Cardiac fibroblast (primary cell): ENCODE measurements around the gene CEP350.
A peak's percentile ranks its signal among the peaks of the same experiment; 100 is the strongest.

ENCODE experiments used
- DNase-seq, 2 donors: peaks; one replicate each; pipeline versions ENCODE4 v3.0.0 to v3.0.0-alpha.2; 2010; ENCODE audit warnings: low read depth in 2 of 2
- H3K4me3 ChIP-seq, 2 donors: replicated peaks in 1 of 2; 1 replicate in 1 of 2; 2 replicates in 1 of 2; pipeline ENCODE4 v1.5.1; 2011; ENCODE audit warnings: low read depth in 2 of 2, low read length in 2 of 2, mild to moderate bottlenecking in 2 of 2, moderate library complexity in 1 of 2
- CTCF ChIP-seq: IDR thresholded peaks from one replicate; pipeline ENCODE4 v1.5.1; 2011; ENCODE audit warnings: low read depth, mild to moderate bottlenecking, low read length, inconsistent platforms

Gene CEP350

GRCh38 chr1:180020017-180020416 is 65.4 kb downstream of the CEP350 start:
- no peak for TF ChIP-seq CTCF

DNA sequence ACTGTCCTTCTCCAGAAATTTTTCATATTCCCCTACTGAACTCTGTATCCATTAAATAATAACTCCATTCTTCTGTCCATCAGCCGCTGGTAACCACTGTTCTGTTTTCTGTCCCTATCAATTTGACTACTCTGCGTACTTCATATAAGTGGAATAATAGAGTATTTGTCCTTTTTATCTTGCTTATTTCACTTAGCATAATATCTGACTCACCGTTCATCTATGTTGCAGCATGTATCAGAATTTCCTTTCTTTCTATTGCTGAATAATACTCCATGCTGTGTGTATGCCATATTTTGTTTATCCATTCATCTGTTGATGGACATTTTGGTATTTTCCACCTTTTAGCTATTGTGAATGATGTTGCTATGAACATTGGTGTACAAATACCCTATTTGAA is 71.9 kb downstream of the CEP350 start:
- peak; percentile 62 to 79 for DNase-seq
- H3K4me3 ChIP-seq, result no peak overlapping the region
- TF ChIP-seq CTCF, result no peak

More at GRCh38 chr1:180020017-180020416, 65.4 kb downstream of the CEP350 start:
- no peak overlapping the region for H3K4me3 ChIP-seq
- DNase-seq, result no peak

- H3K4me3 ChIP-seq, result no peak overlapping the region
- DNase-seq, result peak; percentile 85 to 95
- TF ChIP-seq CTCF, result no peak
Measured at GRCh38 chr1:180027949-180028445, 73.4 kb downstream of the CEP350 start.

GRCh38 chr1:180028864-180029263 is 74.3 kb downstream of the CEP350 start:
- peak; percentile 19 for TF ChIP-seq CTCF
- no peak overlapping the region for H3K4me3 ChIP-seq
- peak in 1 of 2 donors; percentile 17 for DNase-seq

- DNase-seq, result no peak
Measured at GRCh38 chr1:180029524-180030135, 75.0 kb downstream of the CEP350 start.

GRCh38 chr1:180031664-180032063 is 77.1 kb downstream of the CEP350 start:
- no peak overlapping the region for H3K4me3 ChIP-seq
- no peak for DNase-seq
- no peak for TF ChIP-seq CTCF

More at GRCh38 chr1:180029524-180030135, 75.0 kb downstream of the CEP350 start:
- no peak overlapping the region for H3K4me3 ChIP-seq
- TF ChIP-seq CTCF, result no peak

GRCh38 chr1:180033390-180033789 is 78.8 kb downstream of the CEP350 start:
- DNase-seq, result peak in 1 of 2 donors; percentile 28
- TF ChIP-seq CTCF, result no peak
- no peak overlapping the region for H3K4me3 ChIP-seq
